Measurements from ENCODE around the gene KCNG3.

The KCNG3 gene
- 0.17 to 0.52 (median 0.39) reads per million in 3 donors for total RNA-seq

GRCh38 chr2:42493468-42494354 lies at the start of gene KCNG3:
Gene KCNG3, minus strand, starts transcription at chr2:42493982. Its CDS starts 481 bp downstream, at chr2:42493501.
- Histone ChIP-seq H3K27me3 (replicated peaks; ENCODE audit: control insufficient read depth, insufficient read depth, low read length, poor library complexity, severe bottlenecking) (peaks cover 8% of the 10 kb centered on the region), H3K4me1 (ENCODE audit: control insufficient read depth, insufficient read depth, low read length, poor library complexity, severe bottlenecking) (peaks cover 9% of the 10 kb centered on the region), H3K4me3 (ENCODE audit: insufficient read depth, low read depth, low read length, poor library complexity, severe bottlenecking) (peak within 1 kb of the TSS; percentile 56), H3K36me3 (ENCODE audit: control insufficient read depth, insufficient read depth, low read length) (no peaks in the 10 kb centered on the region), H3K27ac (ENCODE audit: insufficient read depth, low read length, poor library complexity, severe bottlenecking) (no peak within 1 kb of the TSS), H3K9me3 (ENCODE audit: control insufficient read depth, low read length) (no peaks in the 10 kb centered on the region)
- DNase-seq = peak; percentile 11 to 36 (median 27)

GRCh38 chr2:42542871-42543270 lies 49.1 kb upstream of the KCNG3 start:
- no peaks in the 10 kb centered on the region for H3K36me3 ChIP-seq (ENCODE audit: control insufficient read depth, insufficient read depth, low read length)
- no peaks in the 10 kb centered on the region for H3K9me3 ChIP-seq (ENCODE audit: control insufficient read depth, low read length)
- H3K27ac ChIP-seq (ENCODE audit: insufficient read depth, low read length, poor library complexity, severe bottlenecking) = no peak overlapping the region
- H3K27me3 ChIP-seq (replicated peaks; ENCODE audit: control insufficient read depth, insufficient read depth, low read length, poor library complexity, severe bottlenecking) = no peaks in the 10 kb centered on the region
- DNase-seq = no peak
- no peaks in the 10 kb centered on the region for H3K4me1 ChIP-seq (ENCODE audit: control insufficient read depth, insufficient read depth, low read length, poor library complexity, severe bottlenecking)
- H3K4me3 ChIP-seq (ENCODE audit: insufficient read depth, low read depth, low read length, poor library complexity, severe bottlenecking) = no peak overlapping the region

GRCh38 chr2:42537493-42537892 lies 43.7 kb upstream of the KCNG3 start:
- no peak overlapping the region for H3K4me3 ChIP-seq (ENCODE audit: insufficient read depth, low read depth, low read length, poor library complexity, severe bottlenecking)
- no peak for DNase-seq
- H3K27me3 ChIP-seq (replicated peaks; ENCODE audit: control insufficient read depth, insufficient read depth, low read length, poor library complexity, severe bottlenecking) = no peaks in the 10 kb centered on the region
- H3K9me3 ChIP-seq (ENCODE audit: control insufficient read depth, low read length) = no peaks in the 10 kb centered on the region
- H3K4me1 ChIP-seq (ENCODE audit: control insufficient read depth, insufficient read depth, low read length, poor library complexity, severe bottlenecking) = no peaks in the 10 kb centered on the region
- H3K27ac ChIP-seq (ENCODE audit: insufficient read depth, low read length, poor library complexity, severe bottlenecking) = no peak overlapping the region
- no peaks in the 10 kb centered on the region for H3K36me3 ChIP-seq (ENCODE audit: control insufficient read depth, insufficient read depth, low read length)

- Histone ChIP-seq H3K27ac (ENCODE audit: insufficient read depth, low read length, poor library complexity, severe bottlenecking) (no peak overlapping the region), H3K36me3 (ENCODE audit: control insufficient read depth, insufficient read depth, low read length) (no peaks in the 10 kb centered on the region), H3K4me1 (ENCODE audit: control insufficient read depth, insufficient read depth, low read length, poor library complexity, severe bottlenecking) (no peaks in the 10 kb centered on the region), H3K4me3 (ENCODE audit: insufficient read depth, low read depth, low read length, poor library complexity, severe bottlenecking) (no peak overlapping the region), H3K27me3 (replicated peaks; ENCODE audit: control insufficient read depth, insufficient read depth, low read length, poor library complexity, severe bottlenecking) (no peaks in the 10 kb centered on the region), H3K9me3 (ENCODE audit: control insufficient read depth, low read length) (no peaks in the 10 kb centered on the region)
- no peak for DNase-seq
These were observed 38.6 kb upstream of the KCNG3 start for GRCh38 chr2:42532397-42532796.

GRCh38 chr2:42523341-42523740 lies 29.6 kb upstream of the KCNG3 start:
- Histone ChIP-seq H3K4me1 (ENCODE audit: control insufficient read depth, insufficient read depth, low read length, poor library complexity, severe bottlenecking) (no peaks in the 10 kb centered on the region), H3K36me3 (ENCODE audit: control insufficient read depth, insufficient read depth, low read length) (no peaks in the 10 kb centered on the region), H3K9me3 (ENCODE audit: control insufficient read depth, low read length) (no peaks in the 10 kb centered on the region), H3K27ac (ENCODE audit: insufficient read depth, low read length, poor library complexity, severe bottlenecking) (no peak overlapping the region), H3K4me3 (ENCODE audit: insufficient read depth, low read depth, low read length, poor library complexity, severe bottlenecking) (no peak overlapping the region), H3K27me3 (replicated peaks; ENCODE audit: control insufficient read depth, insufficient read depth, low read length, poor library complexity, severe bottlenecking) (no peaks in the 10 kb centered on the region)
- DNase-seq = no peak

- Histone ChIP-seq H3K4me1 (ENCODE audit: control insufficient read depth, insufficient read depth, low read length, poor library complexity, severe bottlenecking) (no peaks in the 10 kb centered on the region), H3K4me3 (ENCODE audit: insufficient read depth, low read depth, low read length, poor library complexity, severe bottlenecking) (no peak overlapping the region), H3K27ac (ENCODE audit: insufficient read depth, low read length, poor library complexity, severe bottlenecking) (no peak overlapping the region), H3K36me3 (ENCODE audit: control insufficient read depth, insufficient read depth, low read length) (no peaks in the 10 kb centered on the region), H3K9me3 (ENCODE audit: control insufficient read depth, low read length) (no peaks in the 10 kb centered on the region), H3K27me3 (replicated peaks; ENCODE audit: control insufficient read depth, insufficient read depth, low read length, poor library complexity, severe bottlenecking) (no peaks in the 10 kb centered on the region)
- no peak for DNase-seq
These were observed 28.3 kb upstream of the KCNG3 start for GRCh38 chr2:42522035-42522434.

GRCh38 chr2:42519624-42520023 lies 25.8 kb upstream of the KCNG3 start:
- H3K36me3 ChIP-seq (ENCODE audit: control insufficient read depth, insufficient read depth, low read length) = no peaks in the 10 kb centered on the region
- H3K4me3 ChIP-seq (ENCODE audit: insufficient read depth, low read depth, low read length, poor library complexity, severe bottlenecking) = no peak overlapping the region
- no peak for DNase-seq
- no peaks in the 10 kb centered on the region for H3K9me3 ChIP-seq (ENCODE audit: control insufficient read depth, low read length)
- H3K27ac ChIP-seq (ENCODE audit: insufficient read depth, low read length, poor library complexity, severe bottlenecking) = no peak overlapping the region
- no peaks in the 10 kb centered on the region for H3K4me1 ChIP-seq (ENCODE audit: control insufficient read depth, insufficient read depth, low read length, poor library complexity, severe bottlenecking)
- no peaks in the 10 kb centered on the region for H3K27me3 ChIP-seq (replicated peaks; ENCODE audit: control insufficient read depth, insufficient read depth, low read length, poor library complexity, severe bottlenecking)

- Histone ChIP-seq H3K4me3 (ENCODE audit: insufficient read depth, low read depth, low read length, poor library complexity, severe bottlenecking) (no peak overlapping the region), H3K27ac (ENCODE audit: insufficient read depth, low read length, poor library complexity, severe bottlenecking) (no peak overlapping the region), H3K36me3 (ENCODE audit: control insufficient read depth, insufficient read depth, low read length) (no peaks in the 10 kb centered on the region), H3K4me1 (ENCODE audit: control insufficient read depth, insufficient read depth, low read length, poor library complexity, severe bottlenecking) (no peaks in the 10 kb centered on the region), H3K27me3 (replicated peaks; ENCODE audit: control insufficient read depth, insufficient read depth, low read length, poor library complexity, severe bottlenecking) (no peaks in the 10 kb centered on the region), H3K9me3 (ENCODE audit: control insufficient read depth, low read length) (no peaks in the 10 kb centered on the region)
- no peak for DNase-seq
These were observed 22.7 kb upstream of the KCNG3 start for GRCh38 chr2:42516418-42516901.

- no peak for DNase-seq
- H3K27me3 ChIP-seq (replicated peaks; ENCODE audit: control insufficient read depth, insufficient read depth, low read length, poor library complexity, severe bottlenecking) = no peaks in the 10 kb centered on the region
- no peak overlapping the region for H3K27ac ChIP-seq (ENCODE audit: insufficient read depth, low read length, poor library complexity, severe bottlenecking)
- H3K4me1 ChIP-seq (ENCODE audit: control insufficient read depth, insufficient read depth, low read length, poor library complexity, severe bottlenecking) = no peaks in the 10 kb centered on the region
- no peak overlapping the region for H3K4me3 ChIP-seq (ENCODE audit: insufficient read depth, low read depth, low read length, poor library complexity, severe bottlenecking)
- no peaks in the 10 kb centered on the region for H3K9me3 ChIP-seq (ENCODE audit: control insufficient read depth, low read length)
- no peaks in the 10 kb centered on the region for H3K36me3 ChIP-seq (ENCODE audit: control insufficient read depth, insufficient read depth, low read length)
These were observed 19.6 kb upstream of the KCNG3 start for GRCh38 chr2:42513252-42513918.

Data from effector memory CD4-positive, alpha-beta T cell (primary cell).